GM12875 (cell line): ENCODE results near the gene PRRC1.
A peak's percentile ranks its signal among the peaks of the same experiment; 100 is the strongest.

ENCODE experiments used
- H3K4me3 ChIP-seq: one replicate; pipeline ENCODE4 v1.5.1; 2011; ENCODE audit warnings: low read depth, low read length, control low read depth
- TF ChIP-seq, protein P1 (sequence below): IDR thresholded peaks from 2 replicates; pipeline ENCODE4 v1.5.1; 2011; ENCODE audit warnings: low read depth, mild to moderate bottlenecking, control low read depth, inconsistent platforms, low read length, moderate library complexity, borderline replicate concordance; ENCODE audit not compliant: insufficient read depth

The PRRC1 gene

DNA sequence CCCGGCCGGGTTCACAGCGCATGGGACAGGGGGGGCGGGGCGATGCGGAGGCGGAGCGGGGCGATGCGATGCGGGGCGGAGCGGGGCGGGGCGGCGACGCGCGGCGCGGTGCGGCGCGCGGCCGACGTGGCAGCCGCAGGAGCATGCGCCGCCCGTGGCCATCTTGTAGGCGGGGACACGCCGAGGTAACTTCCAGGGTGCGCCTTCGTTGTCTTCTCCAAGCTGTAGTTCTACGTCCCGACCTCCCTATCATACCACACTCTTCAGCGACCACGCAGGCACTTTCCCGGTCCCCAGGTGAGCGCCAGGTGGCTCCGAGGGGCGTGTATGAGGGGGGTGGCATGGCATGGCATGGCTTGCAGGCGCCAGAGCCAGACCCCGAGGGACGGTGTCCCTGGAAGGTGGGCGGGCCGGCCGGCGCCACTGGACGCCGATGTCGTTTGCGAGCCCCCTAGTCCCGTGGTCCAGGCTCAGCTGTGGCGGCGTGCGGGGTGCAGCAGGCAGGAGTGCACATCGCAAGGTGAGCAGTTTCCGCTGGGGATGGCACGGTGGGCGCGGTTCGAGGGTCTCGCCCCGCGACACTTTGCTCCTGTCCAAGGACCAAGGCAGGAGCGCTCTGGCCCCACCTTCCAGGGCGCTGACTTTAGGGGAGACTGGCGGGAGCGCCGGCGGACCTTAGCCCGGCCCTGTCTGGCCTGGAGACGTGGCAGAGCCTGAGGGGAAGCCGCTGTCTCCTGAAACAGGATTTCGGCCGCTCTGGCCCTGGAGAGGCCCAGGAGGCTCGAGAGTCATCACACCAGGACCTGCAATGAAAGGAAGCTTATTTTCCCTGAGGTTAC is at the start of gene PRRC1:
PRRC1 (plus strand) TSS at position 161 of the 839 bp plus-strand sequence. CDS start 5,840 bp downstream, outside the sequence.
- H3K4me3 ChIP-seq, result peak within 1 kb of the TSS; percentile 95
- TF ChIP-seq, protein P1, sequence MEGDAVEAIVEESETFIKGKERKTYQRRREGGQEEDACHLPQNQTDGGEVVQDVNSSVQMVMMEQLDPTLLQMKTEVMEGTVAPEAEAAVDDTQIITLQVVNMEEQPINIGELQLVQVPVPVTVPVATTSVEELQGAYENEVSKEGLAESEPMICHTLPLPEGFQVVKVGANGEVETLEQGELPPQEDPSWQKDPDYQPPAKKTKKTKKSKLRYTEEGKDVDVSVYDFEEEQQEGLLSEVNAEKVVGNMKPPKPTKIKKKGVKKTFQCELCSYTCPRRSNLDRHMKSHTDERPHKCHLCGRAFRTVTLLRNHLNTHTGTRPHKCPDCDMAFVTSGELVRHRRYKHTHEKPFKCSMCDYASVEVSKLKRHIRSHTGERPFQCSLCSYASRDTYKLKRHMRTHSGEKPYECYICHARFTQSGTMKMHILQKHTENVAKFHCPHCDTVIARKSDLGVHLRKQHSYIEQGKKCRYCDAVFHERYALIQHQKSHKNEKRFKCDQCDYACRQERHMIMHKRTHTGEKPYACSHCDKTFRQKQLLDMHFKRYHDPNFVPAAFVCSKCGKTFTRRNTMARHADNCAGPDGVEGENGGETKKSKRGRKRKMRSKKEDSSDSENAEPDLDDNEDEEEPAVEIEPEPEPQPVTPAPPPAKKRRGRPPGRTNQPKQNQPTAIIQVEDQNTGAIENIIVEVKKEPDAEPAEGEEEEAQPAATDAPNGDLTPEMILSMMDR, result no peak

DNA sequence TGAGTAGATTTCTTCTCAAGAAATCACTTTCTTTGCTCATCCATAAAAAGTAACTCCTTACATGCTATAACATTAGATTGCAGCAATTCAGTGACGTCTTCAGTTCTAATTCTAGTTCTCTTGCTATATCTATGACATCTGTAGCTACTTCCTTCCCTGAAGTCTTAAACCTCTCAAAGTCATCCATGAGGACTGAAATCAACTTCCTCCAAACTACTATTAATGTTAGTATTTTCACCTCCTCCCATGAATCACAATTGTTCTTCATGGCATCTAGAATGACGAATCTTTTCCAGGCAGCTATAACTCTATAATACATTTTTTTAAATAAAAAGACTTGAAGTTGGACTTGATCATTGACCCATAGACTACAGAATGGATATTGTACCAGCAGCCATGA is 46.2 kb upstream of the PRRC1 start:
- TF ChIP-seq, protein P1, result no peak
- H3K4me3 ChIP-seq, result no peak overlapping the region

DNA sequence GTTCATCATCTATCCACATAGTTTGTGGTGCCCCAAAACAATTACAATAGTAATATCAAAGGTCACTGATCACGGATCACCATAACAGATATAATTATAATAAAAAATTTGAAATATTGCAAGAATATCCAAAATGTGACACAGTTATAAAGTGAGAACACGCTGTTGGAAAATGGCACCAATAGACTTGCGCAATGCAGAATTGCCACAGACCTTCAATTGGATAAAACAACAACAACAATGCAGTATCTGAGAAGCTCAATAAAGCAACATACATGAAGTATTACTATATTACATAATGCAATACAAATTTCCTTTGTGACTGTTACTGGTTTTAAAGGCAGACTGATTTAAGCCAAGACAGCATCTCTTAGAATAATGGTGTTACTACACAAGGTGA is 44.7 kb upstream of the PRRC1 start:
- H3K4me3 ChIP-seq, result no peak overlapping the region
- TF ChIP-seq, protein P1, result no peak

DNA sequence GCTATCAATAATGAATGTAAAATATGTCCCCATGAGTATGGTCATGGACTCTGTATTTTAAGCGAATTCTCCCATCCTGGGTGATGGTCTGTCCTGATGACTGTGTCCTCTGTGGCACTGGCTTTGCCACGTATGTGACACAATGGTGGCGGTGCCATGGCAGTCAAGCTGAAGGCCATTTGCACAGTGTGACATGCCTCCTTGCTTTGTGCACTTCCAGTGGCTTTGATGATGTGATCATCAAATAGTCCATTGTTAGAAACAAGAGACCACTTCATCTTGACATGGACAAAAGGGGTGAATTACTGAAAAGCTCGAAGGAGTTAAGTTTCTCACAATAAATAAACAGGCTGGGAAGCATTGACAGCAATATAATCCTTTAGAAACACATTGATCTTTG is 31.0 kb upstream of the PRRC1 start:
- no peak overlapping the region for H3K4me3 ChIP-seq

DNA sequence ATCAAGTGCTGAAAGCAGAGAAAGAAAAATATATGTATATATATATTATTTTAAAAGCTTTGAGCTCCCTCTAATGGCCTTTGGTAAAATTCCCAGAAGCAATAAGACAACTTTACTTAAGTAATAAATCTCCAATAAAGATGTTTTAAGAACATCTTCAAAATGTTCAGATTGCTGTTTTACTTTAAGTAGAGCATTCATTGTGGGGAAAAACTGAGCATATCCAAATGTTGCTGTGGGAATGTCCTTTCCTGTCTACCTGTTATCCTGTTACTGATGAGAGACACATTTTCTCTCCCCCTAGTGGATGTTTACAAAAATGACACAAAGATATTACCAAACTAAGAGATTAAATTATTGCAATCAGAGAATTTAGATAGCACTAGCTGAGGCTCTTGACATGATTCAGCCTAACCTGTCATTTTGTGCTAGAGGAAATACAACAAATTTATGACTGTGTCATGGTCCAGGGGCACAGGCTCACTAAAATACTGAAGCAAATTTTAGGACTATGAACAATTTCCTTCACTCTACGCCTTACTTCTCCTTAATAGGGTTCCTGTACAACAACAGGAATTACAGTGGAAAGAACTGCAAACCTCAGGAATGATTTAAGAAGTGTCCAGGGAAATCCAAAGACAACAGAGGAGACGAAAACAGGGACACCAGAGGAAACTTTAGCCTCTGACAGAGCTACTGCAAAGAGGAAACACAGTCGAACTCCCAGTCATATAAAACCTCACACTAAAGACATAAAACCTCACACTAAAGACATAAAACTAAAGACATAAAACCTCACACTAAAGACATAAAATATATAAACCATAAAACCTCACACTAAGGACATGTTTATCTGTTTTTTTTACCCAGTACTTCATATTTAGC is 24.3 kb upstream of the PRRC1 start:
- no peak overlapping the region for H3K4me3 ChIP-seq
- TF ChIP-seq, protein P1, result peak; percentile 51; the same call in 1 of the 2 replicates

More for the DNA sequence above, 31.0 kb upstream of the PRRC1 start:
- TF ChIP-seq, protein P1, result no peak

DNA sequence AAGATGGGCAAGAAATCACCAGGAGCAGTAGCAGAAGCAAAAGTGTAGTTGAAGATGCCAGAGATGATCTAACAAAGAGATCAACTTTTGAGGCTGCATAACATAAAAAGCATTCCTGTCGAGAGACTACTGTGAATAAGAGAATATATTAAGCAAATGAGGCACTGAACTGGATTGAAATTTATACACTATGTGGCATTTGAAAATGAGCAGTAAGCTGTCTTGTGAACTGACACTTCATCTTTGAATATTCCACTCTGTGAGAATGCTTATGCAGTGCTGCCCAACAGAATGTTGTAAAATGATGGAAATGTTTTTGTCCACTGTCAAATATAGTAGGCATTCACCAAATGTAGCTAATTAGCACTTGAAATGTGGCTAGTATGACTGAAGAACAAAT is 18.9 kb upstream of the PRRC1 start:
- no peak overlapping the region for H3K4me3 ChIP-seq
- TF ChIP-seq, protein P1, result no peak
